H1 (cell line): Measurements from ENCODE around the gene PLCL2. TPM values are rescaled to one million over a fixed set of nuclear protein-coding genes. Genes with fewer than 3 reads are reported as not detected.

Experiments used
- ATF2 ChIP-seq: IDR thresholded peaks from 2 replicates; pipeline ENCODE4 v1.6.1; 2012; ENCODE audit warnings: low read length, inconsistent platforms
- BACH1 ChIP-seq: IDR thresholded peaks from 2 replicates; pipeline ENCODE4 v1.6.1; 2012; ENCODE audit warnings: low read length, improper control_type of control experiment
- EZH2 ChIP-seq: fragments of 200-600 bp; sonication (generic); IDR thresholded peaks from 2 replicates; pipeline ENCODE4 v1.7.1; 2012; ENCODE audit warnings: low read depth, mild to moderate bottlenecking, moderate library complexity, low read length, inconsistent platforms; ENCODE audit not compliant: severe bottlenecking
- HDAC2 ChIP-seq, 2 experiments: fragments of 300-600 bp in 1 of 2; sonication (generic) in 1 of 2; IDR thresholded peaks; 2 replicates each; pipeline ENCODE4 v1.6.1; 2011 to 2012; ENCODE audit warnings: low read depth in 2 of 2, low read length in 2 of 2, mild to moderate bottlenecking in 2 of 2, moderate library complexity in 2 of 2, borderline replicate concordance in 1 of 2, inconsistent platforms in 1 of 2
- KDM1A ChIP-seq: fragments of 200-600, 300-600 bp; sonication (generic); IDR thresholded peaks from 2 replicates; pipeline ENCODE4 v1.7.1; 2016; ENCODE audit warnings: mild to moderate bottlenecking, low read length, borderline replicate concordance
- RXRA ChIP-seq: IDR thresholded peaks from 2 replicates; pipeline ENCODE4 v1.6.1; 2011; ENCODE audit warnings: low read depth, mild to moderate bottlenecking, low read length, moderate library complexity; ENCODE audit not compliant: insufficient read depth
- SIN3A ChIP-seq, 2 experiments: IDR thresholded peaks in 1 of 2; conservative IDR thresholded peaks in 1 of 2; 2 replicates each; pipeline ENCODE4 v1.6.1; 2011 to 2012; ENCODE audit warnings: low read length in 2 of 2, improper control_type of control experiment in 1 of 2, low read depth in 1 of 2, mild to moderate bottlenecking in 1 of 2
- SP4 ChIP-seq: IDR thresholded peaks from 2 replicates; pipeline ENCODE4 v1.6.1; 2012; ENCODE audit warnings: low read length, inconsistent platforms
- TBP ChIP-seq: IDR thresholded peaks from 2 replicates; pipeline ENCODE4 v1.6.1; 2011; ENCODE audit warnings: low read depth, low read length, improper control_type of control experiment
- TEAD4 ChIP-seq: IDR thresholded peaks from 2 replicates; pipeline ENCODE4 v1.6.1; 2012; ENCODE audit warnings: low read depth, low read length, inconsistent platforms, mixed read lengths
- USF2 ChIP-seq: IDR thresholded peaks from 2 replicates; pipeline ENCODE4 v1.6.1; 2011; ENCODE audit warnings: low read length, improper control_type of control experiment
- polyA plus RNA-seq, 7 experiments: library from polyadenylated mRNA; depleted of rRNA in 3 of 7; stranded (reverse) in 5 of 7; unstranded in 2 of 7; fragments of >200 nt in 5 of 7; fragments of 200-250 nt in 2 of 7; gene quantifications; 1 replicate in 5 of 7; 2 replicates in 1 of 7; 4 replicates in 1 of 7; pipeline versions ENCODE4 v1.2.1 to v1.2.3, GENCODE V29; 2011 to 2013; ENCODE audit warnings: missing spikeins in 2 of 7, mixed read lengths in 2 of 7
- total RNA-seq: library from RNA; stranded (reverse); fragmentation: NEBNext Ultra II Directional; extraction: Animal tissue kit (Norgen Biotek cat#: 25700); gene quantifications from 2 replicates; pipeline ENCODE4 v1.2.1, GENCODE V29; 2021

The PLCL2 gene
- total and polyA plus RNA-seq, 2 of the 8 experiments (the other 6 are each of a cell fraction or from before 2014, with no cell fraction given), result 3.5 to 6.8 TPM

GRCh38 chr3:16998236-16998923, 113.6 kb downstream of the PLCL2 start (continued):
- TF ChIP-seq USF2 (no peak), EZH2 (no peak), ATF2 (no peak), TBP (no peak), SP4 (no peak), SIN3A (conservative IDR thresholded peaks at IDR 0.05 in 1 of 2, IDR thresholded peaks at IDR 0.05 in 1 of 2; ENCODE audit: low read depth in 1 of 2, low read length in 2 of 2) (no peak), RXRA (no peak), KDM1A (no peak), HDAC2 (IDR thresholded peaks at IDR 0.05; ENCODE audit: borderline replicate concordance in 1 of 2, low read depth in 2 of 2, low read length in 2 of 2) (no peak), BACH1 (no peak), TEAD4 (no peak)
